Measurements from ENCODE around the gene HOXB4. TPM values are rescaled to one million over a fixed set of nuclear protein-coding genes. Genes with fewer than 3 reads are reported as not detected.

The HOXB4 gene
- total RNA-seq, 1 experiment from 2014 or later: not detected

DNA sequence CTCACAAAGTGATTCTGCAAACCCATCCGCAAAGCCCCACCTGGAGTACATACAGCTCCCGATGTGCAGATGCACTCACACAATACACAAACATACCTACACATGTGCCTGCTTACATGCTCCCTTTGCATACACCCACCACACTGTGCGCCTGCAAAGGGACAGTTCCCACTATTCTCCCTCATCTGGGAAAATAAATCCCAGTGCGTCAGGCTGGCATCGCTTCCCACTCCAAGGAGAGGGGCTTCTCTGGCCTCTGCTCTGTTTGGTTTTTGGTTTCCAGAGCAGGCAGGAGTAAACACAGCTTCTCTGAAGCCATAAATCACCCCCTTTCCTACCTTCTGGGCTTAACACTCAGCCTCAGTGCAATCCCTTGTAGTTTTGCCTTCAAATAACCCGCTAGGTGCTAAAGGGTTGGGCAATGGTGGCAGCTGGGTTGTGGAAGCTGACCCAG lies 14.7 kb downstream of the HOXB4 start:
- TF ChIP-seq, protein P1, sequence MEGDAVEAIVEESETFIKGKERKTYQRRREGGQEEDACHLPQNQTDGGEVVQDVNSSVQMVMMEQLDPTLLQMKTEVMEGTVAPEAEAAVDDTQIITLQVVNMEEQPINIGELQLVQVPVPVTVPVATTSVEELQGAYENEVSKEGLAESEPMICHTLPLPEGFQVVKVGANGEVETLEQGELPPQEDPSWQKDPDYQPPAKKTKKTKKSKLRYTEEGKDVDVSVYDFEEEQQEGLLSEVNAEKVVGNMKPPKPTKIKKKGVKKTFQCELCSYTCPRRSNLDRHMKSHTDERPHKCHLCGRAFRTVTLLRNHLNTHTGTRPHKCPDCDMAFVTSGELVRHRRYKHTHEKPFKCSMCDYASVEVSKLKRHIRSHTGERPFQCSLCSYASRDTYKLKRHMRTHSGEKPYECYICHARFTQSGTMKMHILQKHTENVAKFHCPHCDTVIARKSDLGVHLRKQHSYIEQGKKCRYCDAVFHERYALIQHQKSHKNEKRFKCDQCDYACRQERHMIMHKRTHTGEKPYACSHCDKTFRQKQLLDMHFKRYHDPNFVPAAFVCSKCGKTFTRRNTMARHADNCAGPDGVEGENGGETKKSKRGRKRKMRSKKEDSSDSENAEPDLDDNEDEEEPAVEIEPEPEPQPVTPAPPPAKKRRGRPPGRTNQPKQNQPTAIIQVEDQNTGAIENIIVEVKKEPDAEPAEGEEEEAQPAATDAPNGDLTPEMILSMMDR (conservative IDR thresholded peaks at IDR 0.05): no peak
- Mint-ChIP-seq H3K36me3 (ENCODE audit: insufficient read depth in 1 of 3, low read depth in 3 of 3) (peaks cover 0 to 2% (median 0%) of the 10 kb centered on the region in 3 experiments; a peak in 2 of 7 replicates), H3K4me3 (peak overlapping the region in 1 of 2 experiments; percentile 47; a peak in 2 of 5 replicates), H3K9me3 (peaks cover 0 to 4% of the 10 kb centered on the region in 2 experiments; a peak in 2 of 5 replicates), H3K4me1 (peaks cover 1 to 11% of the 10 kb centered on the region in 2 experiments; a peak in 3 of 4 replicates), H3K27me3 (ENCODE audit: low read depth) (peaks cover 56% of the 10 kb centered on the region), H3K27ac (no peak overlapping the region)
- no peak overlapping the region for H4K5ac ChIP-seq (ENCODE audit: insufficient read length, low read depth, low read length)
- H2BK15ac ChIP-seq (ENCODE audit: low read depth, low read length): no peak overlapping the region
- peaks cover 99% of the 10 kb centered on the region for H3K27me3 ChIP-seq (ENCODE audit: insufficient read depth, low read length)
- H3K27ac ChIP-seq (ENCODE audit: insufficient read length, low read depth, low read length): no peak overlapping the region
- peaks cover 2% of the 10 kb centered on the region; the same call in 1 of the 2 replicates for H3K4me1 ChIP-seq (ENCODE audit: insufficient read depth, low read length)
- H2BK12ac ChIP-seq (ENCODE audit: insufficient read length, low read depth, low read length): no peak overlapping the region
- H3K23ac ChIP-seq (ENCODE audit: insufficient read length, low read depth, low read length): no peak overlapping the region
- no peak for DNase-seq
- no peak overlapping the region for H4K91ac ChIP-seq (ENCODE audit: insufficient read length, low read depth, low read length)
- no peak overlapping the region for H3T11ph ChIP-seq (ENCODE audit: low read length)
- H3K14ac ChIP-seq (ENCODE audit: insufficient read depth, low read length): no peak overlapping the region
- H3K4me2 ChIP-seq (ENCODE audit: insufficient read depth, insufficient read length, low read length): no peak overlapping the region
- H2BK20ac ChIP-seq (ENCODE audit: low read depth, low read length, poor library complexity, severe bottlenecking): no peak overlapping the region
- H3K79me1 ChIP-seq (ENCODE audit: insufficient read depth, low read depth, low read length, poor library complexity, severe bottlenecking): no peaks in the 10 kb centered on the region
- WGBS (ENCODE audit: extremely low coverage, insufficient read length, low lambda C conversion rate): no CpG with 5 or more reads among the region's 6 CpGs
- no peaks in the 10 kb centered on the region for H3K9me3 ChIP-seq (ENCODE audit: control insufficient read depth, low read depth, low read length)
- no peak overlapping the region for H2BK5ac ChIP-seq (ENCODE audit: insufficient read length, low read length)
- no peak overlapping the region for H2BK120ac ChIP-seq (ENCODE audit: low read depth, low read length, poor library complexity, severe bottlenecking)
- H3K18ac ChIP-seq (ENCODE audit: insufficient read length, low read depth, low read length): no peak overlapping the region
- no peak overlapping the region for H2AK5ac ChIP-seq (ENCODE audit: insufficient read length, low read length)
- H3K79me2 ChIP-seq (ENCODE audit: insufficient read depth, low read length): no peaks in the 10 kb centered on the region
- no peak overlapping the region for H3K9ac ChIP-seq (ENCODE audit: extremely low read depth, insufficient read length, low read length)
- H3K4ac ChIP-seq (ENCODE audit: low read depth, low read length): no peak overlapping the region
- H3K23me2 ChIP-seq (ENCODE audit: insufficient read length, low read depth, low read length, poor library complexity, severe bottlenecking): no peaks in the 10 kb centered on the region
- H4K20me1 ChIP-seq (ENCODE audit: control insufficient read depth, insufficient read depth, insufficient read length): peaks cover 2% of the 10 kb centered on the region
- no peak overlapping the region for H2AFZ ChIP-seq (ENCODE audit: low read length)
- H4K8ac ChIP-seq (replicated peaks; ENCODE audit: insufficient read length, low read depth, low read length): no peak overlapping the region
- no peak overlapping the region for H3K56ac ChIP-seq (ENCODE audit: insufficient read length, low read depth, low read length)

Measured in H9 (cell line).